ENCODE results near the gene DNAJC8.
A peak's percentile ranks its signal among the peaks of the same experiment; 100 is the strongest.

DNAJC8 gene

DNA sequence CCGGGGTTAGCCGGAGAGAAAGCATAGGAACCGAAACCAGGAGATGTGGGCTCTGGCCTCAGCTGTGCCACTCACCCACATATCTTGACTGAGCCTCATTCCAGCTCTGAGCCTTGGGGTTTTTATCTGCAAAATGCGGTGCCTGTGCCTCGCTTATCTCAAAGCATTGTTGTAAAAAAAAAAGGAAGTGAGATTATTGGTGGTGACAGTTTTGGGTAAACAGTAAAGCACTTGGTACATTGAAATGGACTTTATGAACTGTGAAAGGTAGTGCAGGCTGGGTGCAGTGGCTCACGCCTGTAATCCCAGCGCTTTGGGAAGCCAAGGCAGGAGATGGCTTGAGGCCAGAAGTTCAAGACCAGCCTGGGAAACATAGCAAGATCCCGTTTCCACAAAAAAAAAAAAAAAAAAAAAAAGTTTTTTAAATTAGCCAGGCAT is 60.1 kb downstream of the DNAJC8 start:
- DNase-seq (ENCODE audit: low read depth in 2 of 2): peak in 1 of 2 donors; percentile 18

DNA sequence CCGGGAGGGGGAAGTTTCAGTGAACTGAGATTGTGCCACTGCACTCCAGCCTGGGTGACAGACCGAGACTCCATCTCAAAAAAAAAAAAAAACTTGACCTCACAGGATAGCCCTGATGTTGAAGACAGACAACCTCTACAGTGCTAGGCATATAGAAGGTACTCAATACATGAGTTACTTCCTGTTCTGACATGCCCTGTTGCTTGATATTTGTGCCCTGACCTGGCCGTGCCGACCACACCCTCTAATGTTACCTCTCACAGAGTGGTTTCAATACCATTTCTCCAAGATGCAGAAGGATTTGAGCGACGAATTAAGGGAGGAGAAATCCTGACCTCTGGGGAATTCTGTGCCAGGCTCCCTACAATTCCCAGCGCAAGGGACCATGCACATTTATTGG is 61.6 kb downstream of the DNAJC8 start:
- no peak for DNase-seq (ENCODE audit: low read depth in 2 of 2)

DNA sequence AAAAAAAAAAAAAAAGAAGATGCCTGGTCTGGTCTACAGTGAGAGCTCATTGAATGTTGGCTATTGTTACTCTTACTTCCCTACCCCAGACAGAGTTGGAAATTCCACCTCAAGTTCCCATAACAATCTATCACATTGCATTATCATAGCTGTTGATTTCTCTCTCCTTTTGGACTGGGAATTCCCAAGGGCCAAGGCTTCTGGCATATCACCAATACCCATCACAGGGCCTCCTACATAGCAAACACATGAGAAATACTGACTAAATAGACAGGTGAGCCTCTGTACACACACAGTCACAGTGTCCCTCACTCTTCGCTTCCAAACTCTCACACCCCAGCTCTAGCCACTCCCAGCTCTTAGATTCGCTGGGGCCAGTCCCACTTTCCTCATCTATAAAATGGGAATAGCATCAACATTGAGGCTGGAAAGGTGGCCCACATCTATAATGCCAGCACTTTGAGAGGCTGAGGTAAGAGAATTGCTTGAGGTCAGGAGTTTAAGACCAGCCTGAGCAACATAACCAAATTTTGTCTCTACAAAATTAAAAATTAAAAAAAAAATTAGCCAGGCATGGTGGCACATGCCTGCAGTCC is 62.7 kb downstream of the DNAJC8 start:
- no peak for DNase-seq (ENCODE audit: low read depth in 2 of 2)

DNA sequence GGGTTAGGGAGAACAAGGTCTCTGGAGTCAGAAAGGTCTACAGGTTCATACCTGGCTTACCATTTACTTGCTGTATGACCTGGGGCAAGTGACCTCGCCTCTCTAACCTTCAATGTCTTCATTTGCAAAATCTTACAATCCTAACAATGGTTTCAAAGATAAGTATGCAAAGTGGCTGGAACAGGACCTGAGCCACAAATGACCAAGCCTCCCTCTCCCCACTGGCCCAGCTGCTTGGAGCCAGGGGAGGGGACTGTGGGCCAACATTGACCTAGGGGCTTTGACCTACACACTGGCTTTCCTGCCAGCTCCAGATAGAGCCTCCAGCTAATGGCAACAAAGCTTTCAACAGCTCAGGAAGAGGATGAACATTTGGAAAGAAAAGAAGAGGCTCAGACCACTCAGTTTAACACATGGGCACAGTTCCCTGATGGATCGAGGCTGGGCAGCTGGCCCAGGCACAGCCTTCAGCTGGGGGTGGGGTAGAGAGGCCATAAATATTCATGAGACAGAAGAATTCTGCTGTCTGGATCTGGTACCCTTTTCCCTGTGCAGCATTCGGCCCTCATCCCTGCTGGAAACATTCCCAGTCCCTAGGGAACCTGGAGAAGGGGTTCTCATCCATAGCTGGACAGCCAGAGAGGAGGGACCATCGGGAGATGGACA is 69.2 kb downstream of the DNAJC8 start:
- no peak for DNase-seq (ENCODE audit: low read depth in 2 of 2)

DNA sequence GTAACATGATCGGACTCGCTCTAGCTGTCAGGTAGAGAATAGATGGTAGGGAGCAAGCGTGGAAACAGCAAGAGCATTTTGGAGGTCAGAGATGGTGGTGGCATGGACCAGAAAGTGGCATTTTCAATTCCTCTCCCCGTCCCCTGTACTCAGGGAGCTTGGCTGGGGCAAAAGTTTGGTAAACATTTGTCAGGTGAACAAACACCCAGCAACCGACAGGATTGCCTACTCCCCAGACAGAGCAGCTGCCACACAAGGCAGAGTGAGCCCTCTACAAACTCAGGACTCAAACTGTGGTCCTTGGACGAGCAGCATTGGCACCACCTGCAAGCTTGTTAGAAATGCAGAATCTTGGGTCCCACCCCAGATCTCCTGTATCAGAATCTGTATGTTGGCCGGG is 70.7 kb downstream of the DNAJC8 start:
- no peak for DNase-seq (ENCODE audit: low read depth in 2 of 2)

DNA sequence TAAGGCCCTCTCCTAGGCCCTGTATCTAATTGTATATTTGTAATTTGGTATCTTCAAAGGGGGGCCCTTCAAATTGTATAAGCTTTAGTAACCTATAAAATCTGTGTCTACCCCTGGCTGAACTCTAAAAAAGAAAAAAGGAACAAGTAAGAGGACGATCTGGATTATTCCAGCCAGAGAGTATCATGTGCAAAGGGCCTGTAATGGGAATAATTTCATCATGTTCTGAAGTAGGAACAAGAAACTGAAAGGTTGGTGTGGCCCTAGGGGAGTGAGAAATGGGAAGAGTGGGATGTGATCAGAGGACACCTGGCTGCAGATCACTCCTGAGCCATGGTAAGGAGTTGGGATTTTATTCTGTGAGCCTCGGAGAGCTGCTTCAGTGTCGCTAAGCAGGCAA is 71.1 kb downstream of the DNAJC8 start:
- no peak for DNase-seq (ENCODE audit: low read depth in 2 of 2)

DNA sequence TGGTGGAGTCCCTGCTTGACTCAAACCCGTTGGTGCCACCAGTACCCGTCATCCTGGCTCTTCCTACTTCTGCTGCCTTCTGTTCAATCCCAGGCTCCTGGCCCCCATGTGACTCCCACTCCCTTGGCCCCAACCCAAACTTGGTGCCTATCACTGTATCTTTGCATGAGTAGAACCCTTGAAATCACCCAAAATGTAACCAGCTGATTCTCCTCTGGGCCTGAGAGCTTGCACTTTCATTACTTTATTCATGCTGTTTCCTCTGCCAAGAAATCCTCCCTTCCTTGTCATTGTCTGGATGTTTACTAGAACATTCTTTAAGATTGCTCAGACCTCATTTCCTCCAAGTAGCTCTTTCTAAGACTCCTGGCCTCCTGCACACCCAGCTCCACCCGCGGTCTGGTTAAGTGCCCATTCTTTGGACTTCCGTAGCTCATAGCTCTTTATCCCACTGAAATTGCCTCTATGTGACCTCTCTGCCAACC is 72.0 kb downstream of the DNAJC8 start:
- no peak for DNase-seq (ENCODE audit: low read depth in 2 of 2)

DNA sequence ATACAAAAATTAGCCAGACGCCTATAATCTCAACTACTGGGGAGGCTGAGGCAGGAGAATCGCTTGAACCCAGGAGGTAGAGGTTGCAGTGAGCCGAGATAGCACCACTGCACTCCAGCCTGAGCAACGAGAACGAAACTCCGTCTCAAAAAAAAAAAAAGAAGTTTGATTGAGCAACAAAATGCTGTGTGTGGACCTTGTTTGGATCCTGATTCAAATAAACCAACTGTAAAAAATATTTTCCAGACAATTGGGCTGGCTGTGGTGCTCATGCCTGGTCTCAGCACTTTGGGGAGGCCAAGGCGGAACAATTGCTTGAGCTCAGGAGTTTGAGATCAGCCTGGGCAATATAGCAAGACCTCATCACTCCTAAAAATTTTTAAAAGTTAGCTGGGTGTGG is 73.1 kb downstream of the DNAJC8 start:
- no peak for DNase-seq (ENCODE audit: low read depth in 2 of 2)

DNA sequence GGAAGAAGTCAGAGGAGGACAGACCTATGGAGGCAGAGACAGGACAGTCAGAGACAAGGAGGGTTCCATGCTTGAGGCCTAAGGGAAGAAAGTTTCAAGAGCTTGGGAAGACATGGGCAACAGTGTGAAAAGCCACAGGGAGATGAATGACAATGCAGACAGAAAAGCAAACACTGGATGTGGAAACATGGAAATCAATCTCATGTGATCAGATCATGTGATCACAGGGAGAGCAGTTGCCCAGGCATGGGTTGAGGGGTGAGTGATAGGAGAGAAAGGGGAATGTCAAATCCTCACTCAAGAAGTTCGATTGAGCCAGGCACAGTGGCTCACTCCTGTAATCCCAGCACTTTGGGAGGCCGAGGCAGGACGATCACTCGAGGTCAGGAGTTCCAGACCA is 73.6 kb downstream of the DNAJC8 start:
- no peak for DNase-seq (ENCODE audit: low read depth in 2 of 2)

DNA sequence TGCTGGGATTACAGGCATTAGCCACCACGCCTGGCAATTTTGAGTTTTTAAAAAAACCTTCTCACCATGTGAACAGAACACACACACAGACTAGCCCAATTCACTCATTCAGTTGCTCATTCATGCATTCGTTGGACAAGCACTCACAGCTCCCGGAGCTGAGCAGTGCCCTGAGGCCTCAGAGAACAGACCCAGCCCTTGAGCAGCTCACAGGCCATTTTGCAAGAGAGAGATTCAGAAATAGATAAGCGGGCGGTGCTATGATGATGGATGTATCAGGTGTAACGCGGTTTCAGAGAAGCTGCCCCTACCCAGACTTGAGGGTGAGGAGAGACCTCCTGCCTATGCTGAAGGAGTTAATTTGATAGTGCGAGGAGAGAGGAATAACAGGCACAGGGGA is 74.9 kb downstream of the DNAJC8 start:
- no peak for DNase-seq (ENCODE audit: low read depth in 2 of 2)

DNA sequence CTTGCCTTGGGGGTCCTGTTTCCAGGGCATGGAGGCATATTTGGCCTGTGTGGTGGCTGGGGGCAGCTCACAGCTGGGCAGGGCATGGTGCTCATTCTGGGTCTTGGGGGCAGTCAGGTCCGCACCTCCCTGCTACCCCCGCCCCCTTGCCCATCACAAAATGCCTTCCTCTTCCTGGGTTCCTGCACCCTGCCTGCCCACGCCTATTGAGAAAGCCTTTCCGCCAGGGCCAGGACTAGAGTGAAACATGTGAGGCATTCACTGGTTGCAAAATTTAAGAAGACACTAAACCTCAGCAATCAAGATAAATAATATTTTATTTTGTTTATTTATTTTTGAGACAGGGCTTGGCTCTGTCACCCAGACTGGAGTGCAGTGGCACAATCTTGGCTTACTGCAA is 76.0 kb downstream of the DNAJC8 start:
- DNase-seq (ENCODE audit: low read depth in 2 of 2): no peak

DNA sequence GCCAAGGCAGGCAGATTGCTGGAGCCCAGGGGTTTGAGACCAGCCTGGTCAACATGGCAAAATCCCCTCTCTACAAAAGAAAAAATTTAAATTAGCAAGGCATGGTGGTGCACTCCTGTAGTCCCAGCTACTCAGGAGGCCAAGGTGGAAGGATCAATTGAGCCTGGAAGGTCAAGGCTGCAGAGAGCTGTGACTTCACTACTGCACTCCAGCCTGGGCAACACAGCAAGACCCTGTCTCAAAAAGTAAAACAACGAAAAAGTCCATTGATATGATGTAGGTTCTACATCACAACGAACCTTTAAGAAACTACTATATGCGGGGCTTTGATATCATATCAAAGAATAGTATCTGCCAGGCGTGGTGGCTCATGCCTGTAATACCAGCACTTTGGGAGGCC is 77.2 kb downstream of the DNAJC8 start:
- no peak for DNase-seq (ENCODE audit: low read depth in 2 of 2)

DNA sequence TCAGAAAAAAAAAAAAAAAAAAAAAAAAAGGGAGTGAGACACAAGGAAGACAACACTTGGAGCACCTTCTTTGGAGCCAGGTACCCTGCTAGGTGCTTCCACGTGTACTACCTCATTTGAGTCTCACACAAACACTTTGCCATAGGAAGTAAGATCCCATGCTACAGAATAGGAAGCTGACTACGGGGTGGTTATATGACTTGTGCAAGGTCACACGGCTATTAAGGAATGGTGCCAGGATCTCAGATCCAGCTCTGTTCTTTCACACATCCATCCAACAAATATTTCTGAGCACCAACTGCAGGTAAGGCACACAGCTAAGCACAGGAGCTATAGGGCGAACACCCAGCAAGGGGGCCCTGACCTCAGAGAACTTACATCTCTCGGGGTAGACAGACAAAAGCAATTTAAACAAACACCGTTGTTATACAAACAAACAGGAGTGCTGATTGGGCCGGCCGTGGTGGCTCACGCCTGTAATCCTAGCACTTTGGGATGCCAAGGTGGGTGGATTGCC is 78.7 kb downstream of the DNAJC8 start:
- DNase-seq (ENCODE audit: low read depth in 2 of 2): no peak
